HepG2 (cell line): ENCODE measurements around the gene HOXB2. TPM values are rescaled to one million over a fixed set of nuclear protein-coding genes. Genes with fewer than 3 reads are reported as not detected.

Experiments
- ATAC-seq: fragments of 200-7000 bp; cut with Tn5 transposase; 3 replicates; pipeline ENCODE4 v1.9.1; 2020; ENCODE audit warnings: mild to moderate bottlenecking, moderate library complexity
- BruUV-seq: library from RNA; stranded (reverse); fragments of 400-500 nt; replicated peaks from 2 replicates; lab custom pipeline; 2021; lab: Mats Ljungman, UMichigan
- CTCF ChIA-PET: fragments of 300-600 bp; formaldehyde crosslinking; extraction: SDS; loops from one replicate; lab custom pipeline; 2021; ENCODE audit warnings: low total read pairs, inconsistent platforms, low intra/inter-chr PET ratio; lab: Yijun Ruan, JAX
- POLR2A ChIA-PET: fragments of 350-600 bp; sonication (Branson Sonifier 250); formaldehyde crosslinking; loops from one replicate; lab custom pipeline; 2020; ENCODE audit warnings: antibody characterized with exemption, inconsistent platforms; lab: Yijun Ruan, JAX
- DNase-seq: peaks from one replicate; pipeline ENCODE4 v3.0.0-alpha.2; 2015; ENCODE audit warnings: low spot score
- FAIRE-seq: peaks from 3 replicates; lab custom pipeline; 2011; peaks lifted over from hg19 to GRCh38; lab: Jason Lieb, UNC
- H2AFZ ChIP-seq: one replicate; pipeline ENCODE4 v1.6.1; 2011; ENCODE audit warnings: low read length, inconsistent platforms
- H3K27ac ChIP-seq: fragments of 300-600 bp; 3 replicates; pipeline ENCODE4 v1.8.0; 2011; ENCODE audit warnings: mixed run types, mild to moderate bottlenecking, mixed read lengths, low read length, inconsistent platforms; ENCODE audit not compliant: insufficient read depth; ENCODE audit errors: extremely low read length
- H3K27me3 ChIP-seq, 2 experiments: fragments of 200-600 bp in 1 of 2; 2 replicates in 1 of 2; 3 replicates in 1 of 2; pipeline versions ENCODE4 v1.6.0 to v1.8.0; 2011; ENCODE audit warnings: low read length in 2 of 2, mild to moderate bottlenecking in 2 of 2, moderate library complexity in 2 of 2, inconsistent platforms in 1 of 2; ENCODE audit not compliant: insufficient read depth in 2 of 2, control insufficient read depth in 1 of 2
- H3K36me3 ChIP-seq, 2 experiments: fragments of 200-600 bp in 1 of 2; replicated peaks in 1 of 2; 2 replicates in 1 of 2; 3 replicates in 1 of 2; pipeline versions ENCODE4 v1.5.1 to v1.8.0; 2011; ENCODE audit warnings: low read length in 2 of 2, inconsistent platforms in 1 of 2; ENCODE audit not compliant: insufficient read depth in 2 of 2, control insufficient read depth in 1 of 2
- H3K4me1 ChIP-seq: 2 replicates; pipeline ENCODE4 v1.5.1; 2012; ENCODE audit warnings: low read length, inconsistent platforms; ENCODE audit not compliant: insufficient read depth
- H3K4me2 ChIP-seq: 2 replicates; pipeline ENCODE4 v1.6.0; 2011; ENCODE audit warnings: low read depth, low read length, inconsistent platforms
- H3K4me3 ChIP-seq, 3 experiments: fragments of 200-600 bp in 1 of 3; sonication (generic), shearing (Covaris generic) in 1 of 3; replicated peaks in 1 of 3; 2 replicates each; pipeline ENCODE4 v1.5.1; 2011 to 2016; ENCODE audit warnings: low read length in 3 of 3, inconsistent platforms in 2 of 3, low read depth in 2 of 3, mild to moderate bottlenecking in 2 of 3, control low read depth in 1 of 3, mixed read lengths in 1 of 3; ENCODE audit not compliant: insufficient read depth in 1 of 3
- H3K79me2 ChIP-seq: one replicate; pipeline ENCODE4 v1.6.1; 2011; ENCODE audit warnings: low read length, inconsistent platforms; ENCODE audit not compliant: insufficient read depth
- H3K9ac ChIP-seq: 2 replicates; pipeline ENCODE4 v1.6.0; 2011; ENCODE audit warnings: mild to moderate bottlenecking, low read depth, low read length, inconsistent platforms; ENCODE audit not compliant: insufficient read depth
- H3K9me3 ChIP-seq: 2 replicates; pipeline ENCODE4 v1.5.1; 2012; ENCODE audit warnings: mild to moderate bottlenecking, low read length
- H4K20me1 ChIP-seq: 2 replicates; pipeline ENCODE4 v1.6.0; 2011; ENCODE audit warnings: inconsistent platforms, mild to moderate bottlenecking, low read length, moderate library complexity; ENCODE audit not compliant: insufficient read depth
- ARNTL ChIP-seq: sonication (generic); formaldehyde crosslinking; IDR thresholded peaks from 2 replicates; pipeline ENCODE4 v1.4.0; 2020; ENCODE audit warnings: mild to moderate bottlenecking, missing genetic modification reagents
- HINFP ChIP-seq: sonication (generic); formaldehyde crosslinking; IDR thresholded peaks from 2 replicates; pipeline ENCODE4 v1.4.0; 2020; ENCODE audit warnings: low read depth, mild to moderate bottlenecking, missing genetic modification reagents
- HMG20B ChIP-seq: conservative IDR thresholded peaks from 2 replicates; pipeline ENCODE4 v1.6.1; 2016; ENCODE audit warnings: missing genetic modification reagents, missing compliant biosample characterization
- NFE2 ChIP-seq: sonication (generic); formaldehyde crosslinking; IDR thresholded peaks from 2 replicates; pipeline ENCODE4 v1.4.0; 2020; ENCODE audit warnings: missing genetic modification reagents
- RARA ChIP-seq: IDR thresholded peaks from 2 replicates; pipeline ENCODE4 v1.6.1; 2016; ENCODE audit warnings: missing genetic modification reagents, missing compliant biosample characterization
- RFX5 ChIP-seq: IDR thresholded peaks from 2 replicates; pipeline ENCODE4 v1.6.1; 2011; ENCODE audit warnings: low read depth, low read length, improper control_type of control experiment
- SATB2 ChIP-seq: sonication (generic); formaldehyde crosslinking; IDR thresholded peaks from 2 replicates; pipeline ENCODE4 v1.5.0; 2020; ENCODE audit warnings: missing genetic modification reagents
- SMYD3 ChIP-seq: sonication (generic); formaldehyde crosslinking; IDR thresholded peaks from 2 replicates; pipeline ENCODE4 v1.8.1; 2023; ENCODE audit warnings: mild to moderate bottlenecking, missing genetic modification reagents
- TFE3 ChIP-seq: IDR thresholded peaks from 2 replicates; pipeline ENCODE4 v1.6.1; 2016
- ZNF124 ChIP-seq: sonication (generic); formaldehyde crosslinking; IDR thresholded peaks from 2 replicates; pipeline ENCODE4 v1.4.0; 2020; ENCODE audit warnings: missing genetic modification reagents
- ZNF546 ChIP-seq: sonication (generic); formaldehyde crosslinking; conservative IDR thresholded peaks from 2 replicates; pipeline ENCODE4 v1.8.1; 2023; ENCODE audit warnings: mild to moderate bottlenecking, missing genetic modification reagents
- ZNF616 ChIP-seq: sonication (generic); formaldehyde crosslinking; IDR thresholded peaks from 2 replicates; pipeline ENCODE4 v1.5.0; 2020; ENCODE audit warnings: low read depth, mild to moderate bottlenecking, missing genetic modification reagents
- WGBS: methylation state at CpG from one replicate; pipeline ENCODE4 v1.1.6; 2017; ENCODE audit warnings: low lambda C conversion rate; 5-methylcytosine and 5-hydroxymethylcytosine counted together
- in situ Hi-C: cut with HindIII; loops from 2 replicates; pipeline ENCODE4 v1.10.0; 2017; ENCODE audit warnings: low pct_unique_long_range_greater_than_20kb; ENCODE audit not compliant: extremely low pct_ligation_motif_present
- intact Hi-C: fragments of 100-400 bp; cut with micrococcal nuclease; formaldehyde crosslinking; loops from one replicate; pipeline ENCODE4 v1.10.0; 2022; ENCODE audit not compliant: unreplicated experiment
- polyA plus RNA-seq, 8 experiments: library from polyadenylated mRNA; depleted of rRNA in 3 of 8; stranded (reverse) in 7 of 8; unstranded in 1 of 8; fragments of >200 nt; fragmentation: Illumina TruSeq in 4 of 8; extraction: Trizol in 4 of 8; gene quantifications; 2 replicates each; pipeline versions ENCODE4 v1.2.1 to v1.2.3, GENCODE V29; 2011 to 2016; ENCODE audit warnings: low read depth in 4 of 8, missing spikeins in 1 of 8, mixed read lengths in 1 of 8; ENCODE audit not compliant: insufficient read depth in 1 of 8
- total RNA-seq, 5 experiments: library from RNA; depleted of rRNA; stranded (reverse); fragments of >200 nt; fragmentation: Illumina TruSeq; extraction: Trizol; gene quantifications; 2 replicates each; pipeline ENCODE4 v1.2.3, GENCODE V29; 2016; ENCODE audit warnings: low read depth in 1 of 5
- TF ChIP-seq, protein P1 (sequence below): fragments of 450-650 bp; IDR thresholded peaks from 2 replicates; pipeline ENCODE4 v1.6.1; 2017; ENCODE audit warnings: mild to moderate bottlenecking
- TF ChIP-seq, protein P2 (sequence below): sonication (generic); formaldehyde crosslinking; IDR thresholded peaks from 2 replicates; pipeline ENCODE4 v1.4.0; 2020; ENCODE audit warnings: mild to moderate bottlenecking, missing genetic modification reagents
- TF ChIP-seq, protein P3 (sequence below): sonication (generic); formaldehyde crosslinking; conservative IDR thresholded peaks from 2 replicates; pipeline ENCODE4 v1.8.0; 2022; ENCODE audit warnings: low read depth, missing genetic modification reagents
- TF ChIP-seq, protein P4 (sequence below): sonication (generic); formaldehyde crosslinking; IDR thresholded peaks from 2 replicates; pipeline ENCODE4 v1.5.0; 2020; ENCODE audit warnings: mild to moderate bottlenecking, missing genetic modification reagents, borderline replicate concordance

The HOXB2 gene
- total and polyA plus RNA-seq, 2 of the 13 experiments (the other 11 are each of a cell fraction or from before 2014, with no cell fraction given): not detected

DNA sequence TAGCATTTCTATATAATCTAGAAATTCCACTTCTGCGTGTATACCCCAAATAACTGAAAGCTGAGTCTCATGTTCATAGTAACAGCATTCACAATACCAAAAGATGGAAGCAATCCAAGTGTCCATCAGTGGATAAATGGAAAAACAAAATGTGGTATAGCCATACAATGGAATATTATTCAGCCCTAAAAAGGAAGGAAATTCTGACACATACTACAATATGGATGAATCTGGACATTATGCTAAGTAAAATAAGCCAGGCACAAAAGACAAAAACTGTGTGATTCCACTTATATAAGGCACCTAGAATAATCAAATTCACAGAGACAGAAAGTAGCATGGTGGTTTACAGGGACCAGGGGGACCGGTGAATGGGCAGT is 34.5 kb downstream of the HOXB2 start:
- intact Hi-C loops: no loop called here
- no TSS peak for BruUV-seq
- TF ChIP-seq, protein P1, sequence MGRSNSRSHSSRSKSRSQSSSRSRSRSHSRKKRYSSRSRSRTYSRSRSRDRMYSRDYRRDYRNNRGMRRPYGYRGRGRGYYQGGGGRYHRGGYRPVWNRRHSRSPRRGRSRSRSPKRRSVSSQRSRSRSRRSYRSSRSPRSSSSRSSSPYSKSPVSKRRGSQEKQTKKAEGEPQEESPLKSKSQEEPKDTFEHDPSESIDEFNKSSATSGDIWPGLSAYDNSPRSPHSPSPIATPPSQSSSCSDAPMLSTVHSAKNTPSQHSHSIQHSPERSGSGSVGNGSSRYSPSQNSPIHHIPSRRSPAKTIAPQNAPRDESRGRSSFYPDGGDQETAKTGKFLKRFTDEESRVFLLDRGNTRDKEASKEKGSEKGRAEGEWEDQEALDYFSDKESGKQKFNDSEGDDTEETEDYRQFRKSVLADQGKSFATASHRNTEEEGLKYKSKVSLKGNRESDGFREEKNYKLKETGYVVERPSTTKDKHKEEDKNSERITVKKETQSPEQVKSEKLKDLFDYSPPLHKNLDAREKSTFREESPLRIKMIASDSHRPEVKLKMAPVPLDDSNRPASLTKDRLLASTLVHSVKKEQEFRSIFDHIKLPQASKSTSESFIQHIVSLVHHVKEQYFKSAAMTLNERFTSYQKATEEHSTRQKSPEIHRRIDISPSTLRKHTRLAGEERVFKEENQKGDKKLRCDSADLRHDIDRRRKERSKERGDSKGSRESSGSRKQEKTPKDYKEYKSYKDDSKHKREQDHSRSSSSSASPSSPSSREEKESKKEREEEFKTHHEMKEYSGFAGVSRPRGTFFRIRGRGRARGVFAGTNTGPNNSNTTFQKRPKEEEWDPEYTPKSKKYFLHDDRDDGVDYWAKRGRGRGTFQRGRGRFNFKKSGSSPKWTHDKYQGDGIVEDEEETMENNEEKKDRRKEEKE: no peak
- TF ChIP-seq HMG20B: no peak
- TF ChIP-seq, protein P2, sequence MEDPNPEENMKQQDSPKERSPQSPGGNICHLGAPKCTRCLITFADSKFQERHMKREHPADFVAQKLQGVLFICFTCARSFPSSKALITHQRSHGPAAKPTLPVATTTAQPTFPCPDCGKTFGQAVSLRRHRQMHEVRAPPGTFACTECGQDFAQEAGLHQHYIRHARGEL (CRISPR knock-in tag): no peak
- TF ChIP-seq HINFP: no peak
- no peak for TF ChIP-seq RARA
- TF ChIP-seq NFE2 (CRISPR knock-in tag): no peak
- TF ChIP-seq, protein P3, sequence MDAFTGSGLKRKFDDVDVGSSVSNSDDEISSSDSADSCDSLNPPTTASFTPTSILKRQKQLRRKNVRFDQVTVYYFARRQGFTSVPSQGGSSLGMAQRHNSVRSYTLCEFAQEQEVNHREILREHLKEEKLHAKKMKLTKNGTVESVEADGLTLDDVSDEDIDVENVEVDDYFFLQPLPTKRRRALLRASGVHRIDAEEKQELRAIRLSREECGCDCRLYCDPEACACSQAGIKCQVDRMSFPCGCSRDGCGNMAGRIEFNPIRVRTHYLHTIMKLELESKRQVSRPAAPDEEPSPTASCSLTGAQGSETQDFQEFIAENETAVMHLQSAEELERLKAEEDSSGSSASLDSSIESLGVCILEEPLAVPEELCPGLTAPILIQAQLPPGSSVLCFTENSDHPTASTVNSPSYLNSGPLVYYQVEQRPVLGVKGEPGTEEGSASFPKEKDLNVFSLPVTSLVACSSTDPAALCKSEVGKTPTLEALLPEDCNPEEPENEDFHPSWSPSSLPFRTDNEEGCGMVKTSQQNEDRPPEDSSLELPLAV (CRISPR knock-in tag): no peak
- TF ChIP-seq, protein P4, sequence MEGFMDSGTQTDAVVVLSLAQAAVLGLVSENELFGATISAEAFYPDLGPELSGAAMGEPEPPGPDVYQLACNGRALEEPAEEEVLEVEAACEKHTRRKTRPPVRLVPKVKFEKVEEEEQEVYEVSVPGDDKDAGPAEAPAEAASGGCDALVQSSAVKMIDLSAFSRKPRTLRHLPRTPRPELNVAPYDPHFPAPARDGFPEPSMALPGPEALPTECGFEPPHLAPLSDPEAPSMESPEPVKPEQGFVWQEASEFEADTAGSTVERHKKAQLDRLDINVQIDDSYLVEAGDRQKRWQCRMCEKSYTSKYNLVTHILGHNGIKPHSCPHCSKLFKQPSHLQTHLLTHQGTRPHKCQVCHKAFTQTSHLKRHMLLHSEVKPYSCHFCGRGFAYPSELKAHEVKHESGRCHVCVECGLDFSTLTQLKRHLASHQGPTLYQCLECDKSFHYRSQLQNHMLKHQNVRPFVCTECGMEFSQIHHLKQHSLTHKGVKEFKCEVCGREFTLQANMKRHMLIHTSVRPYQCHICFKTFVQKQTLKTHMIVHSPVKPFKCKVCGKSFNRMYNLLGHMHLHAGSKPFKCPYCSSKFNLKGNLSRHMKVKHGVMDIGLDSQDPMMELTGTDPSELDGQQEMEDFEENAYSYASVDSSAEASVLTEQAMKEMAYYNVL (CRISPR knock-in tag): no peak
- TF ChIP-seq RFX5: no peak
- no peak for TF ChIP-seq SMYD3 (CRISPR knock-in tag)
- no peak for TF ChIP-seq SATB2 (CRISPR knock-in tag)
- no peak for TF ChIP-seq TFE3 (CRISPR knock-in tag)
- no peak for TF ChIP-seq ZNF124
- no peak for TF ChIP-seq ZNF616 (CRISPR knock-in tag)
- TF ChIP-seq ARNTL (CRISPR knock-in tag): no peak
- no peak for TF ChIP-seq ZNF546 (CRISPR knock-in tag)

More for the DNA sequence above, 34.5 kb downstream of the HOXB2 start:
- no peaks in the 10 kb centered on the region for H3K36me3 ChIP-seq
- ATAC-seq: no peak
- peaks cover 0 to 16% of the 10 kb centered on the region in 2 experiments; a peak in 2 of 5 replicates for H3K27me3 ChIP-seq
- in situ Hi-C loops: no loop called here
- no peak overlapping the region for H3K9ac ChIP-seq
- ChIA-PET POLR2A (no interaction called here), CTCF (no interaction called here)
- H4K20me1 ChIP-seq: no peaks in the 10 kb centered on the region
- H3K4me3 ChIP-seq: no peak overlapping the region
- no peaks in the 10 kb centered on the region for H3K4me1 ChIP-seq
- 28% methylated on average over 2 of the region's 2 CpGs for WGBS
- FAIRE-seq: no peak
- H2AFZ ChIP-seq: no peak overlapping the region
- no peak overlapping the region for H3K4me2 ChIP-seq
- no peak overlapping the region for H3K27ac ChIP-seq
- no peak for DNase-seq
- no peaks in the 10 kb centered on the region for H3K79me2 ChIP-seq
- H3K9me3 ChIP-seq: no peaks in the 10 kb centered on the region
